Pancreas (tissue), 10 donors: ENCODE data around the gene OPRM1. TPM values are rescaled to one million over a fixed set of nuclear protein-coding genes. Genes with fewer than 3 reads are reported as not detected.
A peak's percentile ranks its signal among the peaks of the same experiment; 100 is the strongest.

Experiments
- ATAC-seq, 4 donors: fragments of 200-7000 bp; cut with Tn5 transposase; one replicate each; pipeline versions ENCODE4 v1.8.0 to v1.9.1; 2020; ENCODE audit warnings: mild to moderate bottlenecking in 4 of 4, moderate library complexity in 4 of 4
- DNase-seq, 6 donors: peaks; one replicate each; pipeline ENCODE4 v3.0.0-alpha.2; 2020
- FAIRE-seq: peaks from 2 replicates; lab custom pipeline; 2012; peaks lifted over from hg19 to GRCh38; lab: Jason Lieb, UNC
- H3K27ac ChIP-seq, 4 donors: fragments of 200-600 bp; sonication (generic); 1 replicate in 3 of 4; 2 replicates in 1 of 4; pipeline versions ENCODE4 v1.5.0 to v1.8.0; 2020
- H3K27me3 ChIP-seq, 4 donors: fragments of 200-600 bp; one replicate each; pipeline ENCODE4 v1.8.0; 2021
- H3K36me3 ChIP-seq, 3 donors: fragments of 200-600 bp; sonication (generic) in 1 of 3; one replicate each; pipeline versions ENCODE4 v1.5.0 to v1.8.0; 2020 to 2021
- H3K4me1 ChIP-seq, 3 donors: fragments of 200-600 bp; one replicate each; pipeline ENCODE4 v1.8.0; 2021
- H3K4me3 ChIP-seq, 4 donors: fragments of 200-600 bp; sonication (generic) in 2 of 4; one replicate each; pipeline versions ENCODE4 v1.5.0 to v1.8.0; 2020 to 2021
- H3K9me3 ChIP-seq, 4 donors: fragments of 200-600 bp; one replicate each; pipeline ENCODE4 v1.8.0; 2021
- WGBS, 2 donors: extraction: QIAGEN DNeasy Blood & Tissue Kit; methylation state at CpG; one replicate each; pipeline ENCODE4 v1.1.7; 2013; 5-methylcytosine and 5-hydroxymethylcytosine counted together
- intact Hi-C, 3 donors: fragments of 100-400 bp; cut with DNase I; formaldehyde crosslinking; loops; one replicate each; pipeline versions ENCODE4 v1.11.1 to v1.14.2; 2022
- polyA plus RNA-seq, 2 donors: library from polyadenylated mRNA; stranded (reverse); fragments of 200-250 nt; gene quantifications; one replicate each; pipeline ENCODE4 v1.2.3, GENCODE V29; 2013
- total RNA-seq, 6 donors: library from RNA; stranded (reverse); fragmentation: NEBNext Ultra II Directional in 4 of 6; extraction: Animal tissue kit (Norgen Biotek cat#: 25700) in 4 of 6; gene quantifications; one replicate each; pipeline versions ENCODE4 v1.2.1 to v1.2.4, GENCODE V29; 2021 to 2023
- TF ChIP-seq, protein P1 (sequence below), 4 donors: fragments of 200-600 bp; sonication (generic) in 3 of 4; IDR thresholded peaks; one replicate each; pipeline versions ENCODE4 v1.5.0 to v1.8.0; 2021; ENCODE audit warnings: antibody characterized with exemption in 4 of 4
- donor health status: healthy with polysubstance abuse.
- donor health status: DM: no; HTN: no; CAD: no; lungs with moderate emphysema.
- donor health status: DM: no; HTN: no; CAD: no.
- donor health status: control.
- donor health status: control.
- donor health status: Bipolar disorder and iron deficiency.
- donor health status: DM: yes; HTN: yes; CAD: no.
- donor health status: DM: no; HTN: no; CAD: no.
- donor health status: DM: no; HTN: no; CAD: no.
- donor health status: DM: yes; HTN: yes; CAD: no.

The OPRM1 gene
- total and polyA plus RNA-seq, 8 donors: 0.05 TPM; not detected in 7

- Histone ChIP-seq H3K4me3 (no peak overlapping the region), H3K27me3 (no peaks in the 10 kb centered on the region), H3K27ac (no peak overlapping the region), H3K4me1 (no peaks in the 10 kb centered on the region), H3K36me3 (no peaks in the 10 kb centered on the region), H3K9me3 (no peaks in the 10 kb centered on the region)
- FAIRE-seq: no peak
- TF ChIP-seq, protein P1, sequence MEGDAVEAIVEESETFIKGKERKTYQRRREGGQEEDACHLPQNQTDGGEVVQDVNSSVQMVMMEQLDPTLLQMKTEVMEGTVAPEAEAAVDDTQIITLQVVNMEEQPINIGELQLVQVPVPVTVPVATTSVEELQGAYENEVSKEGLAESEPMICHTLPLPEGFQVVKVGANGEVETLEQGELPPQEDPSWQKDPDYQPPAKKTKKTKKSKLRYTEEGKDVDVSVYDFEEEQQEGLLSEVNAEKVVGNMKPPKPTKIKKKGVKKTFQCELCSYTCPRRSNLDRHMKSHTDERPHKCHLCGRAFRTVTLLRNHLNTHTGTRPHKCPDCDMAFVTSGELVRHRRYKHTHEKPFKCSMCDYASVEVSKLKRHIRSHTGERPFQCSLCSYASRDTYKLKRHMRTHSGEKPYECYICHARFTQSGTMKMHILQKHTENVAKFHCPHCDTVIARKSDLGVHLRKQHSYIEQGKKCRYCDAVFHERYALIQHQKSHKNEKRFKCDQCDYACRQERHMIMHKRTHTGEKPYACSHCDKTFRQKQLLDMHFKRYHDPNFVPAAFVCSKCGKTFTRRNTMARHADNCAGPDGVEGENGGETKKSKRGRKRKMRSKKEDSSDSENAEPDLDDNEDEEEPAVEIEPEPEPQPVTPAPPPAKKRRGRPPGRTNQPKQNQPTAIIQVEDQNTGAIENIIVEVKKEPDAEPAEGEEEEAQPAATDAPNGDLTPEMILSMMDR (IDR thresholded peaks at IDR 0.05): no peak
- DNase-seq: no peak
- intact Hi-C loops: no loop called here
- ATAC-seq: no peak
Observed at GRCh38 chr6:154266560-154267099, 227.6 kb downstream of the OPRM1 start.

DNA sequence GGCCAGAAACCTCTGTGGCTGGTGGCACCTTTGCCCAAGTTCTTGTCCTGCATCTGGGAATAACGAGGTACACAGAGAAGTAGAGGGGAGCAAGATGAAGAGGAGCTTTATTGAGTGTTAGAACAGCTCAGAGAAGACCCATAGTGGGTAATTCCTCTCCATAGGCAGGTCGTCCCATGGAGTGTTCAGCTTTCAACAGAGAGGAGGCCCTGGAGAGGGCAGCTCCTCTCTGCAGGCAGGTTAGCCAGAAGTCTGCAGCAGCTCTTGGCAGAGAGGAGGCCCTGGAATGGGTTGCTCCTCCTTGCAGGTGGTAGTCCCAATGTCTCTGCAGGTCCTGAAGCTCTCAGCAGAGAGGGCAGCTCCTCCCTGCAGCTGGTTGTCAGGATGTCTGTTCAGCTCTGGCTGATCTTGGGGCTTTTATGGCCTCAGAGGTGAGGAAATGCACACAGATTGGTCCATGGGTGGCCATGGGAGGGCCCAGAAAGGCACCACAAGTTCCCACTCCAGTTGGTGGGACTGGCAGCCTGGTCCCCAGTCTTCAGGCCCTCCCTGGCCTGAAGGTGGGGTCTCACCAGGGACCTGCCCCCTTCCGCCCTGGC lies 228.6 kb downstream of the OPRM1 start:
- DNase-seq (peak in 1 of 6 donors; percentile 40), FAIRE-seq (no peak), ATAC-seq (no peak)
- 75 to 80% methylated on average over 3 of the region's 3 CpGs for WGBS, 2 donors
- H3K9me3 ChIP-seq: no peaks in the 10 kb centered on the region
- no peak overlapping the region for H3K27ac ChIP-seq
- no peaks in the 10 kb centered on the region for H3K27me3 ChIP-seq
- intact Hi-C loops: no loop called here
- no peaks in the 10 kb centered on the region for H3K36me3 ChIP-seq
- TF ChIP-seq, protein P1 (IDR thresholded peaks at IDR 0.05): no peak
- H3K4me1 ChIP-seq: no peaks in the 10 kb centered on the region
- H3K4me3 ChIP-seq: no peak overlapping the region

DNA sequence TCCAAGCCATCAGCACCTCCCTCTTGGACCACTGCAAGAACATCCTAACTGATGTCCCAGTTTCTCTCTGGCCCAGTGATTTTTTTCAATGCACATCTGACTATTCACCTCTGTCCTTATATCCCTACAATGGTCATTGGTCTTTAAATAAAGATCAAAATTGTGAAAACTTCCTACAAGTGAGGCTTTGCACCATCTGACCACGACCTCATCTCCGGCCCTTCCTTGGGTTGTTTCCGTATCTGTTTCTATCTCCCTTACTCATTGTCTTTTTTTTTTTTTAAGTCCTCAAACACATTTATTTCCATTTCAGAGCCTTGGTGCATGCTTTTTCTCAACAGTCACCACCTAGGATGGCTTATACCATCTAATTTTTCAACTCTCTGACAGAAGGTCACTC lies 229.4 kb downstream of the OPRM1 start:
- intact Hi-C loops: no loop called here
- 91 to 93% methylated on average over 3 of the region's 3 CpGs for WGBS, 2 donors

DNA sequence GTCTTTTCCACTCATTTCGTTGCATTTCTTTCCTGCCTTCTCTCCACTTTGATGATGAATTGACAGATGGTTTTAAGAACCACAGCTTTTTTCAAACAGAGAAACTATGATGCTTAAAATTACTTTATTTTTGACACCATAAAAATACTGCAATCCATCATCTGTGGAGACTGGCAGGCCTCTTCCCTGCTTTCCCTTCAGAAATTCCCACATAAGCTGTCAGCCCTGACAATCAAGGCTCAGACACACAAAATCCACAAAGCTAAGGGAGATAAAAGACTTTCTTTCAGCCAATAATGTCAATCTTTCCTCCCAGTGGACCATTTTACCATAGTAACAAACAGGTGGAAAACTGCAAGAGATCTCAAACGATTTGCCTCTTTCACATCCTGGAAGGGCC lies 235.1 kb downstream of the OPRM1 start:
- intact Hi-C loops: loop anchor here in 1 of 3 donors (10.0 kb wide), 1 partner anchor 119 kb away; no protein-coding TSS in a partner anchor
- no peaks in the 10 kb centered on the region for H3K36me3 ChIP-seq
- H3K9me3 ChIP-seq: no peaks in the 10 kb centered on the region
- no peak overlapping the region for H3K27ac ChIP-seq
- whole genome bisulfite sequencing, 2 donors: 77 to 81% methylated on average over 2 of the region's 2 CpGs
- no peak overlapping the region for H3K4me3 ChIP-seq
- ATAC-seq: no peak
- H3K4me1 ChIP-seq: peaks cover 0 to 5% (median 0%) of the 10 kb centered on the region in 3 donors
- TF ChIP-seq, protein P1 (IDR thresholded peaks at IDR 0.05): no peak
- no peak for DNase-seq
- FAIRE-seq: no peak
- H3K27me3 ChIP-seq: no peaks in the 10 kb centered on the region

More for the DNA sequence above, 229.4 kb downstream of the OPRM1 start:
- DNase-seq: no peak
- no peak for ATAC-seq
- Histone ChIP-seq H3K9me3 (no peaks in the 10 kb centered on the region), H3K4me1 (no peaks in the 10 kb centered on the region), H3K36me3 (no peaks in the 10 kb centered on the region), H3K4me3 (no peak overlapping the region), H3K27ac (no peak overlapping the region), H3K27me3 (no peaks in the 10 kb centered on the region)
- TF ChIP-seq, protein P1 (IDR thresholded peaks at IDR 0.05): no peak
- FAIRE-seq: no peak
